Measurements from ENCODE around the gene SLIT3. TPM values are rescaled to one million over a fixed set of nuclear protein-coding genes. Genes with fewer than 3 reads are reported as not detected.

SLIT3 gene
- total and polyA plus RNA-seq, 2 experiments from 2014 or later: 0.59 to 0.71 TPM

DNA sequence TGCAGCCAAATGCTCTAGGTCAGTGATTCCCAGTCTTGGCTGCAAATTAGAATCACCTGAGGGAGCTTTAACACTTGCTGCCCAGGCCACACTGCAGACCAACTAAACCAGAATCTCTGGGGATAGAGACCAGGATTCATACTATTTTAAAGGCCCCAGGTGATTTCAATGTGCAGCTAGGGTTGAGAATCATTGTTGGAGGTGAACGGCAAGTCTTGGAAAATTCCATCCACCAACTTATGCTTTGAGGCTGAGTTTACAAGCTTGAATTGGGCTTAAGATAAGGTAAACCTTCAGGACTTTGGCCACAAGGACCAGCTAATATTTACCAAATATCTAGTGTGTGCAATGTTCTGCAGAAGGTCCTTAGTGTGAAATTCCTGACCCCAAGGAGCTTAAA lies 27.5 kb downstream of the SLIT3 start:
- Histone ChIP-seq H3K79me2 (replicated peaks; ENCODE audit: insufficient read depth) (no peaks in the 10 kb centered on the region), H2AFZ (no peak overlapping the region), H3K4me3 (no peak overlapping the region), H4K20me1 (replicated peaks; ENCODE audit: insufficient read depth) (no peaks in the 10 kb centered on the region), H3K9me2 (ENCODE audit: insufficient read depth) (no peaks in the 10 kb centered on the region), H3F3A (replicated peaks; ENCODE audit: low read depth) (no peaks in the 10 kb centered on the region), H3K4me1 (ENCODE audit: insufficient read depth) (peaks cover 1% of the 10 kb centered on the region; the same call in 1 of the 2 replicates), H3K36me3 (ENCODE audit: insufficient read depth) (no peaks in the 10 kb centered on the region), H3K27ac (ENCODE audit: low read depth) (no peak overlapping the region), H3K4me2 (no peak overlapping the region), H3K27me3 (ENCODE audit: insufficient read depth) (no peaks in the 10 kb centered on the region)
- TF ChIP-seq ZNF114 (CRISPR knock-in tag; IDR thresholded peaks at IDR 0.05) (no peak), CREB1 (CRISPR knock-in tag; IDR thresholded peaks at IDR 0.05; ENCODE audit: low read depth) (no peak), EZH2 (IDR thresholded peaks at IDR 0.05; ENCODE audit: low read depth, unreplicated experiment) (no peak), ZNF462 (CRISPR knock-in tag; IDR thresholded peaks at IDR 0.05) (no peak), JUNB (IDR thresholded peaks at IDR 0.05; ENCODE audit: unreplicated experiment) (no peak), CTCF (conservative IDR thresholded peaks at IDR 0.05; ENCODE audit: low read depth in 2 of 2) (no peak), STAT1 (IDR thresholded peaks at IDR 0.05; ENCODE audit: unreplicated experiment) (no peak), POLR2AphosphoS5 (IDR thresholded peaks at IDR 0.05; ENCODE audit: low read depth) (no peak), ZNF331 (CRISPR knock-in tag; IDR thresholded peaks at IDR 0.05; ENCODE audit: low read depth) (no peak), NANOG (IDR thresholded peaks at IDR 0.05; ENCODE audit: borderline replicate concordance) (no peak), EZH2phosphoT487 (IDR thresholded peaks at IDR 0.05; ENCODE audit: unreplicated experiment) (no peak), ETS1 (IDR thresholded peaks at IDR 0.05) (no peak)
- TF ChIP-seq, protein P1, sequence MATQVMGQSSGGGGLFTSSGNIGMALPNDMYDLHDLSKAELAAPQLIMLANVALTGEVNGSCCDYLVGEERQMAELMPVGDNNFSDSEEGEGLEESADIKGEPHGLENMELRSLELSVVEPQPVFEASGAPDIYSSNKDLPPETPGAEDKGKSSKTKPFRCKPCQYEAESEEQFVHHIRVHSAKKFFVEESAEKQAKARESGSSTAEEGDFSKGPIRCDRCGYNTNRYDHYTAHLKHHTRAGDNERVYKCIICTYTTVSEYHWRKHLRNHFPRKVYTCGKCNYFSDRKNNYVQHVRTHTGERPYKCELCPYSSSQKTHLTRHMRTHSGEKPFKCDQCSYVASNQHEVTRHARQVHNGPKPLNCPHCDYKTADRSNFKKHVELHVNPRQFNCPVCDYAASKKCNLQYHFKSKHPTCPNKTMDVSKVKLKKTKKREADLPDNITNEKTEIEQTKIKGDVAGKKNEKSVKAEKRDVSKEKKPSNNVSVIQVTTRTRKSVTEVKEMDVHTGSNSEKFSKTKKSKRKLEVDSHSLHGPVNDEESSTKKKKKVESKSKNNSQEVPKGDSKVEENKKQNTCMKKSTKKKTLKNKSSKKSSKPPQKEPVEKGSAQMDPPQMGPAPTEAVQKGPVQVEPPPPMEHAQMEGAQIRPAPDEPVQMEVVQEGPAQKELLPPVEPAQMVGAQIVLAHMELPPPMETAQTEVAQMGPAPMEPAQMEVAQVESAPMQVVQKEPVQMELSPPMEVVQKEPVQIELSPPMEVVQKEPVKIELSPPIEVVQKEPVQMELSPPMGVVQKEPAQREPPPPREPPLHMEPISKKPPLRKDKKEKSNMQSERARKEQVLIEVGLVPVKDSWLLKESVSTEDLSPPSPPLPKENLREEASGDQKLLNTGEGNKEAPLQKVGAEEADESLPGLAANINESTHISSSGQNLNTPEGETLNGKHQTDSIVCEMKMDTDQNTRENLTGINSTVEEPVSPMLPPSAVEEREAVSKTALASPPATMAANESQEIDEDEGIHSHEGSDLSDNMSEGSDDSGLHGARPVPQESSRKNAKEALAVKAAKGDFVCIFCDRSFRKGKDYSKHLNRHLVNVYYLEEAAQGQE (IDR thresholded peaks at IDR 0.05; ENCODE audit: unreplicated experiment): no peak
- Mint-ChIP-seq H3K9me3 (no peaks in the 10 kb centered on the region), H3K27me3 (ENCODE audit: insufficient read depth, low read depth, poor library complexity) (peaks cover 3% of the 10 kb centered on the region), H3K4me3 (no peak overlapping the region), H3K27ac (no peak overlapping the region), H3K4me1 (peaks cover 11% of the 10 kb centered on the region), H3K36me3 (ENCODE audit: low read depth) (no peaks in the 10 kb centered on the region)
- DNase-seq (ENCODE audit: low spot score) (no peak), ATAC-seq (no peak)

Data from GM23338 (cell line).